ENCODE results near the gene CERS5.
"Not testable (repeated sequence)": the region's sequence is repeated elsewhere in the genome, so short reads cannot be mapped to it uniquely, and the experiment has no call there.

CERS5 gene

DNA sequence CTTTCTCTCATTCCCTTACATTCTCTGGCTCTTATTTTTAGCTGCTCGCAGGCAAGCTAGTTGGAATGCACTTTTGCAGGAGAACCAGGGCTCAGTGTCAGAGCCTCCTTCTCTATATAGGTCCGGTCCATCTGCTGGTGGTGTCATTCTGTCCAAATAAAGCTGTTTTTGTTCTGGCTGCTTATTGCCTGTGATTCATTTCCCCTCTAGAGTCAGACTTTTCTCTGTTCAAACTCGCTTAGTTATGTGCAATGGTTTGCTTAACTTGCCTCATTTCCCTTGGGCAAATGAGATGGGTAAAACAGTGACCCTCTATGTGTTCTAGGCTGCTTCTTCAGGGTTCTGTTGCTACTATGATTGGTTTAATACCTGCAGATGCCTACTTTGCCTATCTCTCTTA is 79.2 kb downstream of the CERS5 start:
- TF ChIP-seq, protein P1, sequence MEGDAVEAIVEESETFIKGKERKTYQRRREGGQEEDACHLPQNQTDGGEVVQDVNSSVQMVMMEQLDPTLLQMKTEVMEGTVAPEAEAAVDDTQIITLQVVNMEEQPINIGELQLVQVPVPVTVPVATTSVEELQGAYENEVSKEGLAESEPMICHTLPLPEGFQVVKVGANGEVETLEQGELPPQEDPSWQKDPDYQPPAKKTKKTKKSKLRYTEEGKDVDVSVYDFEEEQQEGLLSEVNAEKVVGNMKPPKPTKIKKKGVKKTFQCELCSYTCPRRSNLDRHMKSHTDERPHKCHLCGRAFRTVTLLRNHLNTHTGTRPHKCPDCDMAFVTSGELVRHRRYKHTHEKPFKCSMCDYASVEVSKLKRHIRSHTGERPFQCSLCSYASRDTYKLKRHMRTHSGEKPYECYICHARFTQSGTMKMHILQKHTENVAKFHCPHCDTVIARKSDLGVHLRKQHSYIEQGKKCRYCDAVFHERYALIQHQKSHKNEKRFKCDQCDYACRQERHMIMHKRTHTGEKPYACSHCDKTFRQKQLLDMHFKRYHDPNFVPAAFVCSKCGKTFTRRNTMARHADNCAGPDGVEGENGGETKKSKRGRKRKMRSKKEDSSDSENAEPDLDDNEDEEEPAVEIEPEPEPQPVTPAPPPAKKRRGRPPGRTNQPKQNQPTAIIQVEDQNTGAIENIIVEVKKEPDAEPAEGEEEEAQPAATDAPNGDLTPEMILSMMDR (IDR thresholded peaks at IDR 0.05; ENCODE audit: low read depth, low read length, missing control alignments), result no peak
- no peak overlapping the region for H3K4me3 ChIP-seq (ENCODE audit: low read depth, low read length)
- DNase-seq (ENCODE audit: low read depth), result no peak

DNA sequence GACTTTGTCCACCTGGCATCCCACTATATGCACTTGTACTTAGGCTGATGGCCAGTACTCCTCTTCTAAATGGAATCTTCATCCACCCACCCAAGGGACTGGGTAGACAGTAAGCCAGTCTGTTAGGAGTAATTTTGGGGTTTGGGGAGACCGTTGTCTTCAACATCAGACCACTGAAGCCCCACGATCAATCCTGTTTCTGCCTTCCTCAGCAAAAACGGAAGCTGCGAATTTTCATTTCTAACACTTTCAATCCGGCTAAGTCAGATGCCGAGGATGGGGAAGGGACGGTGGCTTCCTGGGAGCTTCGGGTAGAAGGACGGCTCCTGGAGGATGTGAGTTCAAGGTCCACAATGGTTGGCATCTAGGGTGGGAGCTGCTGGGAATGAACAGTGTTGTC is 80.0 kb downstream of the CERS5 start:
- DNase-seq (ENCODE audit: low read depth), result no peak
- TF ChIP-seq, protein P1 (IDR thresholded peaks at IDR 0.05; ENCODE audit: low read depth, low read length, missing control alignments), result no peak
- no peak overlapping the region for H3K4me3 ChIP-seq (ENCODE audit: low read depth, low read length)

DNA sequence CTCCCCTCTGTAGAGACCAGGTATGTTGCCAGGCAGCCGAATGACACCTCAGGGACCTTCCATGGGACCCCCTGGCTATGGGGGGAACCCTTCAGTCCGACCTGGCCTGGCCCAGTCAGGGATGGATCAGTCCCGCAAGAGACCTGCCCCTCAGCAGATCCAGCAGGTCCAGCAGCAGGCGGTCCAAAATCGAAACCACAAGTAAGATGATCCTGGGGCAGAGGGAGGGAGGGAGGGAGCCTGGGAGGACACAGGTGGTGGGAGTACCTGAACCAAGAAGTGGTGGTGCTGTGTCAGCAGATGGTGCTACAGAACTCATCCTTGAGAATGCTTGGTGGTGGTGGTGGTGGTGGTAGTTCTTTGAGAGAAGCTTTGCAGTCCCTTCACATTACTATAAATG is 81.0 kb downstream of the CERS5 start:
- DNase-seq (ENCODE audit: low read depth), result no peak

GRCh38 chr12:50085615-50086072 is 81.5 kb downstream of the CERS5 start:
- TF ChIP-seq, protein P1 (IDR thresholded peaks at IDR 0.05; ENCODE audit: low read depth, low read length, missing control alignments), result no peak
- H3K4me3 ChIP-seq (ENCODE audit: low read depth, low read length), result peak overlapping the region; percentile 89
- DNase-seq (ENCODE audit: low read depth), result no peak

More for the DNA sequence above, 81.0 kb downstream of the CERS5 start:
- peak overlapping the region; percentile 89 for H3K4me3 ChIP-seq (ENCODE audit: low read depth, low read length)
- TF ChIP-seq, protein P1 (IDR thresholded peaks at IDR 0.05; ENCODE audit: low read depth, low read length, missing control alignments), result no peak

GRCh38 chr12:50084775-50085614 is 82.2 kb downstream of the CERS5 start, which contains the start of gene SMARCD1:
SMARCD1 (plus strand) TSS chr12:50085342; CDS start chr12:50085370, 28 bp downstream.
- TF ChIP-seq, protein P1 (IDR thresholded peaks at IDR 0.05; ENCODE audit: low read depth, low read length, missing control alignments), result peak; percentile 68
- peak; percentile 82 for DNase-seq (ENCODE audit: low read depth)
- H3K4me3 ChIP-seq (ENCODE audit: low read depth, low read length), result peak within 1 kb of the TSS; percentile 89

DNA sequence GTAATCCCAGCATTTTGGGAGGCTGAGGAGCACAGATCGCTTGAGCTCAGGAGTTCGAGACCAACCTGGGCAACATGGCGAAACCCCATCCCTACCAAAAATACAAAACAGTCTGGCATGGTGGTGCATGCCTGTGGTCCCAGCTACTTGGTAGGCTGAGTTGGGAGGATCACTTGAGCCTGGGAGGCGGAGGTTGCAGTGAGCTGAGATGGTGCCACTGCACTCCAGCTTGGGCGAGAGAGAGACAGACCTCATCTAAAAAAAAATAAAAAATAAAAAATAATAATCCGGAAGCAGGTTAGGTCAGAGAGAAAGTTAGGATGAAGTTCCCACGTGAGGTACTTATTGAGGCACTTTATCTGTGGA is 82.8 kb downstream of the CERS5 start:
- DNase-seq (ENCODE audit: low read depth), result not testable (repeated sequence)
- H3K4me3 ChIP-seq (ENCODE audit: low read depth, low read length), result peak overlapping the region; percentile 89

DNA sequence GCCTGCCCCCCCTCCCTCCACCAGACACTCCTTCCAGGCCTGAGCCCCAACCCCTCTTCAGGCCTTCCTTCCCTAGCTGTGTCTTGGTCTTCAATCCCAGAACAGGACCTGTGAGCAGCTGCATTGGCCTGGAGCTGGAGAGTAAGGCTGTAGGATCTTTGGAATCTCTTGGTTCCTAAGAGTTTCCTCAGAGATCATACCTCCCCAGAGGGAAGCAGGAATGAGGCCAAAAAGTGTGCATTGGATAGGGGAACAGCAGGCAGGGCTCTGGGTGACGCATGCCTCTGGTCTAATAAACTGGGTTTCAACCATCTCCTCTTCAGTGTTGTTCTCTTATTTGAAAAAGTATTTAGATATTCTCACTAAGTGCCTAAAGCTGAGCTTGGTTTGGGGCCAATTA is 83.9 kb downstream of the CERS5 start:
- H3K4me3 ChIP-seq (ENCODE audit: low read depth, low read length), result no peak overlapping the region
- no peak for DNase-seq (ENCODE audit: low read depth)
- TF ChIP-seq, protein P1 (IDR thresholded peaks at IDR 0.05; ENCODE audit: low read depth, low read length, missing control alignments), result no peak

Measured in GM12864 (cell line).